Smooth muscle cell (in vitro differentiated cells): ENCODE data around the gene CLOCK. TPM values are rescaled to one million over a fixed set of nuclear protein-coding genes. Genes with fewer than 3 reads are reported as not detected.
A peak's percentile ranks its signal among the peaks of the same experiment; 100 is the strongest.

Experiments
- DNase-seq: peaks from one replicate; lab custom pipeline; 2025; ENCODE audit not compliant: unreplicated experiment; lab: John Stamatoyannopoulos, UW
- H2AFZ ChIP-seq: fragments of 200-600 bp; sonication (generic); 2 replicates; pipeline ENCODE4 v1.6.0; 2016; ENCODE audit warnings: antibody characterized with exemption, low read depth, mild to moderate bottlenecking
- H3F3A ChIP-seq: fragments of 200-600 bp; sonication (generic); 2 replicates; pipeline ENCODE4 v1.6.0; 2017; ENCODE audit warnings: antibody characterized with exemption, low read depth
- H3K27ac ChIP-seq: fragments of 200-600 bp; sonication (generic); 2 replicates; pipeline ENCODE4 v1.5.1; 2016; ENCODE audit warnings: low read depth, mild to moderate bottlenecking
- H3K27me3 ChIP-seq: fragments of 200-600 bp; sonication (generic); 2 replicates; pipeline ENCODE4 v1.6.1; 2016; ENCODE audit warnings: low read depth, mild to moderate bottlenecking
- H3K36me3 ChIP-seq: fragments of 200-600 bp; sonication (generic); 2 replicates; pipeline ENCODE4 v1.5.1; 2016; ENCODE audit warnings: low read depth
- H3K4me1 ChIP-seq: fragments of 200-600 bp; sonication (generic); 2 replicates; pipeline ENCODE4 v1.5.1; 2016; ENCODE audit warnings: low read depth
- H3K4me2 ChIP-seq: fragments of 200-600 bp; sonication (generic); 2 replicates; pipeline ENCODE4 v1.6.0; 2016; ENCODE audit warnings: mild to moderate bottlenecking
- H3K4me3 ChIP-seq: fragments of 200-600 bp; sonication (generic); 2 replicates; pipeline ENCODE4 v1.5.1; 2016; ENCODE audit warnings: mild to moderate bottlenecking
- H3K79me2 ChIP-seq: fragments of 200-600 bp; sonication (generic); 2 replicates; pipeline ENCODE4 v1.6.0; 2016; ENCODE audit warnings: low read depth, mild to moderate bottlenecking
- H3K9ac ChIP-seq: fragments of 200-600 bp; sonication (generic); 2 replicates; pipeline ENCODE4 v1.6.0; 2016; ENCODE audit warnings: low read depth
- H3K9me3 ChIP-seq: fragments of 200-600 bp; sonication (generic); replicated peaks from 2 replicates; pipeline ENCODE4 v1.5.1; 2016; ENCODE audit warnings: low read depth
- H4K20me1 ChIP-seq: fragments of 200-600 bp; sonication (generic); 2 replicates; pipeline ENCODE4 v1.6.0; 2016; ENCODE audit warnings: low read depth
- WGBS: methylation state at CpG from one replicate; pipeline ENCODE4 v1.1.7; 2016; ENCODE audit warnings: low lambda C conversion rate; 5-methylcytosine and 5-hydroxymethylcytosine counted together
- polyA plus RNA-seq: library from polyadenylated mRNA; unstranded; fragments of >200 nt; fragmentation: Nextera tagmentation; extraction: Ambion mirVana; gene quantifications from 2 replicates; pipeline ENCODE4 v1.2.1, GENCODE V29; 2016
- total RNA-seq: library from RNA; depleted of rRNA; stranded (reverse); fragments of >200 nt; gene quantifications from 2 replicates; pipeline ENCODE4 v1.2.3, GENCODE V29; 2014
- TF ChIP-seq, protein P1 (sequence below): fragments of 200-600 bp; sonication (generic); IDR thresholded peaks from 2 replicates; pipeline ENCODE4 v1.5.1; 2017; ENCODE audit warnings: borderline replicate concordance, mild to moderate bottlenecking, antibody characterized with exemption; ENCODE audit not compliant: insufficient read depth, poor library complexity, severe bottlenecking

CLOCK gene
- total and polyA plus RNA-seq, 2 experiments from 2014 or later, result 5.9 to 32.3 TPM

DNA sequence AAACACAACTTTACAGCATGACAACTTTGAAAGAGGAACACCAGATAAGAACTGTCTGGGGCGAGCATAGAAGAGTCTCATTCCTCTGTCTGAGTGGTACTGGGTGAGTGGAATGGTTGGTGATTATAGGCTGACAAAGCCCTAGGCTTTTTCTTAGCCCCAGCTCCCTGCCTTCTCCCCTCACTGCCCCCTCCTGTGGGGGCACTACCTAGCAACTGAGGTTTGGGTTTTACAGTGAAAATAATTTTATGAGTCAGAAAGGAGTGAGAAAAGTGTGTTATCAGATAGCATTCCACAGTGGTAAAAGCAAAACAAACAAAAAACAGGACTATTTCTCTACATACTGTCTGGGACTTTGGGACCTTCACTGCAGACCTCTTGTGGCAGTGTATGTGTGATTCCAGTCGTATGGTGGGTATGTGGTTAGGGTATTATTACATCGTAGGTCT, 161.5 kb downstream of the CLOCK start:
- H3K27me3 ChIP-seq, result no peaks in the 10 kb centered on the region
- H3K27ac ChIP-seq, result peak overlapping the region; percentile 89
- no peak for DNase-seq
- H3F3A ChIP-seq, result peaks cover 6% of the 10 kb centered on the region
- peak overlapping the region; percentile 37 for H2AFZ ChIP-seq
- H3K4me3 ChIP-seq, result no peak overlapping the region
- H3K4me2 ChIP-seq, result peak overlapping the region; percentile 20
- H3K79me2 ChIP-seq, result no peaks in the 10 kb centered on the region
- H3K9ac ChIP-seq, result peak overlapping the region; percentile 42
- H3K9me3 ChIP-seq, result no peaks in the 10 kb centered on the region
- WGBS, result 5% methylated on average over 3 of the region's 3 CpGs
- TF ChIP-seq, protein P1, sequence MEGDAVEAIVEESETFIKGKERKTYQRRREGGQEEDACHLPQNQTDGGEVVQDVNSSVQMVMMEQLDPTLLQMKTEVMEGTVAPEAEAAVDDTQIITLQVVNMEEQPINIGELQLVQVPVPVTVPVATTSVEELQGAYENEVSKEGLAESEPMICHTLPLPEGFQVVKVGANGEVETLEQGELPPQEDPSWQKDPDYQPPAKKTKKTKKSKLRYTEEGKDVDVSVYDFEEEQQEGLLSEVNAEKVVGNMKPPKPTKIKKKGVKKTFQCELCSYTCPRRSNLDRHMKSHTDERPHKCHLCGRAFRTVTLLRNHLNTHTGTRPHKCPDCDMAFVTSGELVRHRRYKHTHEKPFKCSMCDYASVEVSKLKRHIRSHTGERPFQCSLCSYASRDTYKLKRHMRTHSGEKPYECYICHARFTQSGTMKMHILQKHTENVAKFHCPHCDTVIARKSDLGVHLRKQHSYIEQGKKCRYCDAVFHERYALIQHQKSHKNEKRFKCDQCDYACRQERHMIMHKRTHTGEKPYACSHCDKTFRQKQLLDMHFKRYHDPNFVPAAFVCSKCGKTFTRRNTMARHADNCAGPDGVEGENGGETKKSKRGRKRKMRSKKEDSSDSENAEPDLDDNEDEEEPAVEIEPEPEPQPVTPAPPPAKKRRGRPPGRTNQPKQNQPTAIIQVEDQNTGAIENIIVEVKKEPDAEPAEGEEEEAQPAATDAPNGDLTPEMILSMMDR, result peak; percentile 10
- H3K36me3 ChIP-seq, result no peaks in the 10 kb centered on the region
- no peaks in the 10 kb centered on the region for H4K20me1 ChIP-seq
- H3K4me1 ChIP-seq, result no peaks in the 10 kb centered on the region

DNA sequence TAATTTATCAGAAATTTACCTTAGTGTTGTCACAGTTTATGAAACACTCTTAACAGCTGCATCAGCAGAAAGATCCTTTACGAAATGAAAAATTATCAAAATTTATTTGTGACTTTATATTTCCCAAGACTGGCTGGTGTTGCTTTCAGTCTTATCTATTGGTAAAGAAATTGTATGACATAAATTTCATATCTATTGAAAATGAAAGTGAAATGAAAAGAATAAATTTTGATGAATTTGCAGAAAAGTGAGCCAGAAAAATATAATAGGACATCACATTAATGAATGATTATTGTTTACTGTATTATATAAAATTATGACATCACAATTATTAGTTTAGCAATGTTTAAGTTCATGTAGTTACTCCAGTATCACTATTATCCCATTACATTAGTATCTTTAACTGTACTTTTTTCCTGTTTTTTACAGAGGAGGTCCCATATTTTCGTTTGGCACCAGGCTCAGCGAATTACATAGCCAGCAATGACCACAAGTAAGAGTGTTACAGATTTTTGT, 164.2 kb downstream of the CLOCK start:
- Histone ChIP-seq H3K9me3 (no peaks in the 10 kb centered on the region), H3K27me3 (no peaks in the 10 kb centered on the region), H3K4me3 (no peak overlapping the region), H3F3A (peaks cover 6% of the 10 kb centered on the region), H3K4me2 (no peak overlapping the region), H3K79me2 (no peaks in the 10 kb centered on the region), H3K36me3 (no peaks in the 10 kb centered on the region), H3K4me1 (no peaks in the 10 kb centered on the region), H3K9ac (no peak overlapping the region), H2AFZ (no peak overlapping the region), H4K20me1 (no peaks in the 10 kb centered on the region), H3K27ac (no peak overlapping the region)
- TF ChIP-seq, protein P1, result no peak
- DNase-seq, result no peak
- 90% methylated on average over 3 of the region's 3 CpGs for WGBS

DNA sequence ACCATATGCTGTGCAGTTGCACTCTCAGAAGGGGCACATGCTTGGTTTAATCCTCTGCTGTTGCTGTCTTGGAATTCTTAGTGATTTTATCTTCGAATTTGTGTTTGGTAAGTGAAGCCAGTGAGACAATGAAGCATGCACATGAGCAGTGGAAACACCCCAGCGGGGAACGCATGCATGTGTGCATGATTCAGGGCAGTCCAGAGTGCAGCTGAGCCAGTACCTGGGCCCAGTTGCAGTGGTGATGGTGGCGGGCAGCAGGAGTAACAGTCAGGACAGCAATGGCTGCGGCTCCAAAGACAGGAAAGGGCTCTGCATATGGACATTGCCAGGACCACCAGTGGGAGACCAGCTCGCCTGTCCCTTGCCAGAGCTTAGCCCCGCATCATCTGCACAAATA, 165.2 kb downstream of the CLOCK start:
- no peak overlapping the region for H3K27ac ChIP-seq
- no peaks in the 10 kb centered on the region for H3K79me2 ChIP-seq
- no peak for DNase-seq
- no peaks in the 10 kb centered on the region for H4K20me1 ChIP-seq
- no peaks in the 10 kb centered on the region for H3K27me3 ChIP-seq
- H3K4me1 ChIP-seq, result no peaks in the 10 kb centered on the region
- TF ChIP-seq, protein P1, result no peak
- H3K36me3 ChIP-seq, result no peaks in the 10 kb centered on the region
- no peak overlapping the region for H2AFZ ChIP-seq
- no peaks in the 10 kb centered on the region for H3K9me3 ChIP-seq
- H3K9ac ChIP-seq, result no peak overlapping the region
- peaks cover 5% of the 10 kb centered on the region for H3F3A ChIP-seq
- 90% methylated on average over 7 of the region's 7 CpGs for WGBS
- no peak overlapping the region for H3K4me3 ChIP-seq
- H3K4me2 ChIP-seq, result no peak overlapping the region

DNA sequence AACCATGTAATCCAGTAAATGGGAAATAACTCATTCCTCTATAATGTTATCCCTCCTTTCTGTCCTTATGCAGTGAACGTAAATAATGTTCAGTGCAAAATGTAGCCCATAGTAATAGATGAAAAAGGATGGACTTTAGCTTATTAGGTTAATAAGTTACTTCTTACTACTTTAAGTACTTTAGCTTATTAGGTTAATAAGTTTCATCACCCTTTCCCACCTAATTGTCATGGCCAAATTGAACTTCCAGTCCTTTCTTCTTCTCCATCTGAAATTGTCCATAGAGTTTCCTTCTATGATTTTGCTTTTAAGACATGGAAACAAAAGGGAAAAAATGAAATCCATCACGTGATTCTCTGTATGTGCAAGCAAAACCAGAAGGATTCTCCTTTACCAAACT, 166.1 kb downstream of the CLOCK start:
- Histone ChIP-seq H4K20me1 (no peaks in the 10 kb centered on the region), H3K4me1 (no peaks in the 10 kb centered on the region), H3K27ac (no peak overlapping the region), H3K27me3 (no peaks in the 10 kb centered on the region), H3K9ac (no peak overlapping the region), H3K4me3 (no peak overlapping the region), H3K79me2 (no peaks in the 10 kb centered on the region), H3K36me3 (no peaks in the 10 kb centered on the region), H3K4me2 (no peak overlapping the region), H3K9me3 (no peaks in the 10 kb centered on the region), H2AFZ (no peak overlapping the region), H3F3A (no peaks in the 10 kb centered on the region)
- 88% methylated on average over 2 of the region's 2 CpGs for WGBS
- TF ChIP-seq, protein P1, result no peak
- DNase-seq, result no peak
